Breast epithelium (tissue), 3 donors: ENCODE results near the gene BMAL1.

Experiments
- POLR2A ChIP-seq: fragments of 450-650 bp; IDR thresholded peaks from one replicate; pipeline ENCODE4 v1.6.1; 2016; ENCODE audit warnings: antibody characterized with exemption, mild to moderate bottlenecking, moderate library complexity
- POLR2AphosphoS5 ChIP-seq, 3 donors: sonication (generic); formaldehyde crosslinking; IDR thresholded peaks; one replicate each; pipeline ENCODE4 v1.6.1; 2017; ENCODE audit warnings: antibody characterized with exemption in 3 of 3
- TF ChIP-seq, protein P1 (sequence below), 3 donors: fragments of 450-650 bp; IDR thresholded peaks; one replicate each; pipeline ENCODE4 v1.5.1; 2016 to 2017; ENCODE audit warnings: antibody characterized with exemption in 3 of 3, mild to moderate bottlenecking in 3 of 3, moderate library complexity in 3 of 3

DNA sequence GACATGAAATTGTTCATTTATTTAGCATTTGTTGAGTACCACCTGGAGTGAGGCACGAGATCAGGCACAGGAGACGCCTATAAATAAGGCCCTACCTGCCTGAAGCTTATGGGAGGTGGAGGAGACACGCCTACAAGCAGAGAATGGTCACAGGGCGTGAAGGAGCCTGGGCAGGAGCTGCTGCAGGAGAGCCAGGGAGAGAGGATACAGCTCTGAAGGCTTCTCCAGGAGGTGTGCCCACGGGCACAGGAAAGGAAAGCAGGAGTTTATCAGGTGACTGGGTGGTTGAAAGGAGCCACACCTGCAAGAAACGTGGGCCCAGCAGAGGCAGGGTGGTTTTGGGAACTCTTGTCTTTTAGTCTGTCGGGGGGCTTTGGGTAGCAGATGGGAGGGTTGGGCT lies 70.3 kb downstream of the BMAL1 start:
- TF ChIP-seq, protein P1, sequence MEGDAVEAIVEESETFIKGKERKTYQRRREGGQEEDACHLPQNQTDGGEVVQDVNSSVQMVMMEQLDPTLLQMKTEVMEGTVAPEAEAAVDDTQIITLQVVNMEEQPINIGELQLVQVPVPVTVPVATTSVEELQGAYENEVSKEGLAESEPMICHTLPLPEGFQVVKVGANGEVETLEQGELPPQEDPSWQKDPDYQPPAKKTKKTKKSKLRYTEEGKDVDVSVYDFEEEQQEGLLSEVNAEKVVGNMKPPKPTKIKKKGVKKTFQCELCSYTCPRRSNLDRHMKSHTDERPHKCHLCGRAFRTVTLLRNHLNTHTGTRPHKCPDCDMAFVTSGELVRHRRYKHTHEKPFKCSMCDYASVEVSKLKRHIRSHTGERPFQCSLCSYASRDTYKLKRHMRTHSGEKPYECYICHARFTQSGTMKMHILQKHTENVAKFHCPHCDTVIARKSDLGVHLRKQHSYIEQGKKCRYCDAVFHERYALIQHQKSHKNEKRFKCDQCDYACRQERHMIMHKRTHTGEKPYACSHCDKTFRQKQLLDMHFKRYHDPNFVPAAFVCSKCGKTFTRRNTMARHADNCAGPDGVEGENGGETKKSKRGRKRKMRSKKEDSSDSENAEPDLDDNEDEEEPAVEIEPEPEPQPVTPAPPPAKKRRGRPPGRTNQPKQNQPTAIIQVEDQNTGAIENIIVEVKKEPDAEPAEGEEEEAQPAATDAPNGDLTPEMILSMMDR (IDR thresholded peaks at IDR 0.05) = no peak
- TF ChIP-seq POLR2A = no peak
- TF ChIP-seq POLR2AphosphoS5 (IDR thresholded peaks at IDR 0.05) = no peak
